NCI-H1417 (cell line): ENCODE data around the gene IFTAP.
"Not testable (repeated sequence)": the region's sequence is repeated elsewhere in the genome, so short reads cannot be mapped to it uniquely, and the experiment has no call there.

Experiments
- DNase-seq, 3 experiments: peaks; one replicate each; lab custom pipeline; 2025; lab: John Stamatoyannopoulos, UW

IFTAP gene

GRCh38 chr11:36638556-36638955 lies 44.3 kb downstream of the IFTAP start:
- no peak for DNase-seq

GRCh38 chr11:36657610-36658267 lies 63.4 kb downstream of the IFTAP start:
- peak in 1 of 3 experiments; percentile 28 for DNase-seq

- DNase-seq: not testable (repeated sequence)
Measured at GRCh38 chr11:36661359-36661758, 67.1 kb downstream of the IFTAP start.

- DNase-seq: peak in 2 of 3 experiments; percentile 66 to 76
Measured at GRCh38 chr11:36672815-36673450, 78.6 kb downstream of the IFTAP start.

GRCh38 chr11:36679547-36679946 lies 85.2 kb downstream of the IFTAP start:
- DNase-seq: not testable (repeated sequence)

- no peak for DNase-seq
Measured at GRCh38 chr11:36683818-36684217, 89.5 kb downstream of the IFTAP start.

GRCh38 chr11:36684840-36685801 lies 90.8 kb downstream of the IFTAP start:
- DNase-seq: no peak

GRCh38 chr11:36688132-36688531 lies 93.8 kb downstream of the IFTAP start:
- no peak for DNase-seq

GRCh38 chr11:36688571-36689291 lies 94.4 kb downstream of the IFTAP start:
- DNase-seq: no peak

- DNase-seq: no peak
Measured at GRCh38 chr11:36689442-36689841, 95.1 kb downstream of the IFTAP start.

- DNase-seq: no peak
Measured at GRCh38 chr11:36692704-36693103, 98.4 kb downstream of the IFTAP start.

GRCh38 chr11:36693139-36693843 lies 99.0 kb downstream of the IFTAP start:
- no peak for DNase-seq

- DNase-seq: no peak
Measured at GRCh38 chr11:36695111-36695510, 100.8 kb downstream of the IFTAP start.

- DNase-seq: no peak
Measured at GRCh38 chr11:36695571-36695970, 101.3 kb downstream of the IFTAP start.

- no peak for DNase-seq
Measured at GRCh38 chr11:36696550-36696949, 102.2 kb downstream of the IFTAP start.

GRCh38 chr11:36699271-36699670 lies 105.0 kb downstream of the IFTAP start:
- DNase-seq: peak; percentile 30 to 78 (median 56)

- no peak for DNase-seq
Measured at GRCh38 chr11:36700246-36700645, 105.9 kb downstream of the IFTAP start.

- peak; percentile 56 to 90 (median 71) for DNase-seq
Measured at GRCh38 chr11:36702330-36703054, 108.2 kb downstream of the IFTAP start.

GRCh38 chr11:36703055-36703404 lies 108.7 kb downstream of the IFTAP start:
- DNase-seq: no peak
